ENCODE results near the gene CCDC116.

CCDC116 gene

GRCh38 chr22:21590809-21591641 lies 41.5 kb upstream of the CCDC116 start:
- ATAC-seq, result no peak
- TF ChIP-seq PPARA (CRISPR knock-in tag; IDR thresholded peaks at IDR 0.05; ENCODE audit: borderline replicate concordance), result no peak
- TF ChIP-seq TCF4 (CRISPR knock-in tag; IDR thresholded peaks at IDR 0.05; ENCODE audit: borderline replicate concordance), result no peak
- no peak for TF ChIP-seq ZNF70 (CRISPR knock-in tag; IDR thresholded peaks at IDR 0.05)
- no peak for TF ChIP-seq CSDC2 (CRISPR knock-in tag; IDR thresholded peaks at IDR 0.05)
- no peak for TF ChIP-seq ZNF8 (CRISPR knock-in tag; IDR thresholded peaks at IDR 0.05)
- no peak for TF ChIP-seq ARNTL (CRISPR knock-in tag; IDR thresholded peaks at IDR 0.05; ENCODE audit: borderline replicate concordance, low read depth)

GRCh38 chr22:21591695-21592094 lies 40.9 kb upstream of the CCDC116 start:
- TF ChIP-seq ZNF565 (CRISPR knock-in tag; conservative IDR thresholded peaks at IDR 0.05; ENCODE audit: low read depth), result no peak
- ATAC-seq, result no peak

- no peak for ATAC-seq
These were observed 40.1 kb upstream of the CCDC116 start for GRCh38 chr22:21592422-21592821.

GRCh38 chr22:21593406-21594232 lies 38.9 kb upstream of the CCDC116 start:
- peak; percentile 69 for ATAC-seq
- TF ChIP-seq PATZ1 (CRISPR knock-in tag; IDR thresholded peaks at IDR 0.05; ENCODE audit: borderline replicate concordance) (no peak), ZFP30 (CRISPR knock-in tag; IDR thresholded peaks at IDR 0.05) (no peak), GLIS3 (CRISPR knock-in tag; IDR thresholded peaks at IDR 0.05) (no peak), BACH2 (CRISPR knock-in tag; IDR thresholded peaks at IDR 0.05; ENCODE audit: borderline replicate concordance) (no peak), PPARA (CRISPR knock-in tag; IDR thresholded peaks at IDR 0.05; ENCODE audit: borderline replicate concordance) (no peak), ZNF565 (CRISPR knock-in tag; conservative IDR thresholded peaks at IDR 0.05; ENCODE audit: low read depth) (no peak), CSDC2 (CRISPR knock-in tag; IDR thresholded peaks at IDR 0.05) (no peak), OSR1 (CRISPR knock-in tag; IDR thresholded peaks at IDR 0.05) (no peak), CSRNP3 (CRISPR knock-in tag; IDR thresholded peaks at IDR 0.05) (no peak), TCF4 (CRISPR knock-in tag; IDR thresholded peaks at IDR 0.05; ENCODE audit: borderline replicate concordance) (no peak), ZNF8 (CRISPR knock-in tag; IDR thresholded peaks at IDR 0.05) (no peak), POU6F1 (CRISPR knock-in tag; IDR thresholded peaks at IDR 0.05; ENCODE audit: borderline replicate concordance, low read depth) (no peak), TOX (CRISPR knock-in tag; IDR thresholded peaks at IDR 0.05; ENCODE audit: borderline replicate concordance) (no peak), ZNF70 (CRISPR knock-in tag; IDR thresholded peaks at IDR 0.05) (no peak), ESRRG (CRISPR knock-in tag; IDR thresholded peaks at IDR 0.05) (no peak), RARB (CRISPR knock-in tag; IDR thresholded peaks at IDR 0.05) (no peak), TSHZ2 (CRISPR knock-in tag; IDR thresholded peaks at IDR 0.05) (no peak), ZC3H10 (CRISPR knock-in tag; IDR thresholded peaks at IDR 0.05) (no peak), ISL1 (CRISPR knock-in tag; IDR thresholded peaks at IDR 0.05) (no peak), ZFP3 (CRISPR knock-in tag; IDR thresholded peaks at IDR 0.05) (no peak)

More at GRCh38 chr22:21592422-21592821, 40.1 kb upstream of the CCDC116 start:
- TF ChIP-seq ZNF70 (CRISPR knock-in tag; IDR thresholded peaks at IDR 0.05) (no peak), ARNTL (CRISPR knock-in tag; IDR thresholded peaks at IDR 0.05; ENCODE audit: borderline replicate concordance, low read depth) (no peak), CREB5 (CRISPR knock-in tag; IDR thresholded peaks at IDR 0.05; ENCODE audit: low read depth) (no peak), TOX (CRISPR knock-in tag; IDR thresholded peaks at IDR 0.05; ENCODE audit: borderline replicate concordance) (no peak)
